Measurements from ENCODE around the gene FAR1.

Gene FAR1

GRCh38 chr11:13672576-13673210 lies 4.2 kb downstream of the FAR1 start:
- peak in 1 of 2 experiments; percentile 7 for DNase-seq

DNA sequence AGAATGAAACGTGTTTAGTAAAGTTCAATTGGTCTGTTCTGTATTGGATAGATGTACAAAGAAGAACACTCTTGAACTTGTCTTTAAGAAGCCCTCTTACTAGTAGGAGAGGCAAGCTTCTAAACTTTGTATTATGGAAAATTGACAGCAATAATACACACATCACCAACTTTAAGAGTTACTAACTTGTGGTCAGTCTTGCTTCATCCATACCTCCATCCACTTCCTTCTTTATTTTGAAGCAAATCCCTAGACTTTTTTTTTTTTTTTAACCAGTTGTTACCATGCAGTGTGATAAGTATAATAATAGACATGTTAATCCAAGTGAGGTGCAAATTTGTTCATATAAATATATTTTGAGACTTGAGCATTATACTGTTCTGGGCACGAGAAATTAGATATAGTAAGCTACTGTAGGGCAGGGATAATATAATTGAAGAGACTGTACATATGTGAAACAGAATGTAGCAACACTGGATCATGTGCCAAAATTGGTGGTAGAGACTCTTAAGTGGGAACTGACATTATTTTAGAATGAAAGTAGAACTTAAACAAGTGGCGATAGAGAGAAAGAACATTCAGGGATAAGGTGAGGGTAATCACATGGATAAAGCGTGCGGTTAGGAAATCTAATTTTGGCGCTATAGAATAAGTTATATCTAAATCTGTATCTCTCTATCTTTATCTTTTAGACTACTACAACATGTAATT lies 6.5 kb downstream of the FAR1 start:
- no peak for DNase-seq

- DNase-seq, result no peak
Observed at GRCh38 chr11:13676576-13676975, 8.1 kb downstream of the FAR1 start.

GRCh38 chr11:13679768-13680167 lies 11.3 kb downstream of the FAR1 start:
- DNase-seq, result no peak

GRCh38 chr11:13680501-13681264 lies 12.2 kb downstream of the FAR1 start:
- DNase-seq, result no peak

GRCh38 chr11:13681446-13681845 lies 13.0 kb downstream of the FAR1 start:
- DNase-seq, result no peak

GRCh38 chr11:13682212-13682611 lies 13.7 kb downstream of the FAR1 start:
- DNase-seq, result no peak

- DNase-seq, result no peak
Observed at GRCh38 chr11:13685461-13686108, 17.1 kb downstream of the FAR1 start.

GRCh38 chr11:13686776-13687175 lies 18.3 kb downstream of the FAR1 start:
- no peak for DNase-seq

DNA sequence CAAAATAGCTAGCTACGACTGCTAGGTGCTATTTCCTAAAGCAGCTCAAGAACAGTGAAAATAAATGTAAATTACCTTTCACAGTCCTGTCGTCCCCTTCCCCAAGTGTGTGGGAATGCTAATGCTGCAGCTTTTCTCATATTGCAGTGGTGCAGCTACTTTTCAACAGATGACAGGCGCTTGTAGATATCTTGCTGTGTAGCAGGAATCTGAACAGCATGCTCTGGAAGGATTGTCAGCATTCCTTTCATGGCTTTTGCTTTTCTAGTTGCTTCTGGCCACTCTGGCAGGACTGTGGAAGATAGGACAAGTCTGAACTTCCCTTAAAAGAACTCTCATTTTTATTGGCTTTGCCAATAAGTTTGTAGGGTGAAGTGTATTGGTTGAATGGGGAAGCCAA lies 18.8 kb downstream of the FAR1 start:
- DNase-seq, result no peak

DNA sequence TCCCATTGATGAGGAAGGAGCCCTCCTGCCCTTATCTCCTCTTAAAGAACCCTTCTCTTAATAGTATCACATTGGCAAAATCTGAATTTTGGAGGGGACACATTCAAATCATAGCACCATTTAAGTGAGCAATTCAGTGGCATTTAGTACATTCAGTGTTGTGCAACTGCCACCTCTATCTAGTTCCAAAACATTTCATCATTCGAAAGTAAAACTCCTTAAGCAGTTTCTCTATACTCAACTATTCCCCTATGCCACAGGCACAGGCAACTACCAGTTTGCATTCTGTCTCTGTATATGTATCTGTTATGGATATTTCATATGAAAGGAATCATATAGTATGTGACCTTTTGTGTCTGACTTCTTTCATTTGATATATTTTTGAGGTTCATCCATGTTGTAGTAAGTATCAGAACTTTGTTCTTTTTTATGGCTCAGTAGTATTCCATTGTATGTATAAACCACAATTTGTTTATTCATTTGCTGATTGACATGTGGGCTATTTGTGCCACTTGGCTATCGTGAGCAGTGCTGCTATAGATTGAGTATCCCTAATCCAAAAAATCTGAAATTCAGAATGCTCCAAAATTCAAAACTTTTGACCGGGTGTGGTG lies 22.9 kb downstream of the FAR1 start:
- DNase-seq, result no peak

DNA sequence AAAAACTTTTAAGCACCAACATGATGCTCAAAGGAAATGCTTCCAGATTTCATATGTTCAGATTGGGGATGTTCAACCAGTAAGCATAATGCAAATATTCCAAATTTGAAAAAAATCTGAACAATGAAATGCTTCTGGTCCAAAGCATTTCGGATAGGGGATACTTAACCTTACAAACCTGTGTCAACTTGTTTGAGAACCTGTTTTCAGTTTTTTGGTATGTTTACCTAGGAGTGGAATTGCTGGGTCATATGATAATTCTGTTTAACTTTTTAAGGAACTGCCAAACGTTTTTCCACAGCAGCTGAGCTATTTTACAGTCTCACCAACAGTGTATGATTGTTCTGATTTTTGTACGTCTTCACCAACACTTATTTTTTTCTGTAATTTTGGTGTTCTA lies 23.7 kb downstream of the FAR1 start:
- DNase-seq, result no peak

GRCh38 chr11:13694115-13694514 lies 25.6 kb downstream of the FAR1 start:
- DNase-seq, result no peak

DNA sequence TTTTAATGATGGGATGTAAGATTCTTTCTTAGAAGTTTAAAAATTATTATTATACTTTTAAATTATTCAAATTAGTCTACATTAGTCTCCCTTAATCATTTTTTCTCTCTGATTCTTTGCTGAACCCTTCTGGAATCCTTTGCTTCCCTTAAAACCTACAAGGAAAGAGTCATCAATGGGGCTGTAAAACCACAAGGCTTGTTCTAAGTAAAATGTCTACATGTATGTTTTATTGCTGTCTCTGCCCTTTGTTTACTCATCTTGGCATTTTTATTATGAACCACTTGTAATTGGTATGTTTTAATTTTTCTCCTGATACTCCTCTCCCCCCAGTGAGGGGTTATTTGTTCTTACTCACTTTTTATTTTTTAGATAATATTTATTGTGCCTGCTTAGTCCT lies 27.4 kb downstream of the FAR1 start:
- DNase-seq, result no peak

- no peak for DNase-seq
Observed at GRCh38 chr11:13697710-13698109, 29.2 kb downstream of the FAR1 start.

DNA sequence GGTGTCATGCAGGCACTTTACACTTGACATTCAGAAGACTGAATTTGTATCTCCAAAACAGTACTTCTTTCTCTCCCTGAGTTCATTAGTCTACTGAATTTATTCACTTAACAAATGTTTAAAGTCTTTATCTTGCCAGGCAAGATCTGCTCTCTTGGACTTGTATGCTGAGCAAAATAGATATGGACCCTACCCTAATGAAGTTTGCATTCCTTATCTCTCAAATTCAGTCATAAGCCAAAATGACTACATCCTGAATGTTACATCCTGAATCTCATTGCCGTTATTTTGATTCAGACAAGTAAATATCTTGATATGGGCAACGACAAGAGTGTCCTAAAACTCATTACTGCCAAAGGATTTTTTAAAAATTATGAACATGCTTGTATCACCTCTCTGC lies 29.7 kb downstream of the FAR1 start:
- DNase-seq, result no peak

DNA sequence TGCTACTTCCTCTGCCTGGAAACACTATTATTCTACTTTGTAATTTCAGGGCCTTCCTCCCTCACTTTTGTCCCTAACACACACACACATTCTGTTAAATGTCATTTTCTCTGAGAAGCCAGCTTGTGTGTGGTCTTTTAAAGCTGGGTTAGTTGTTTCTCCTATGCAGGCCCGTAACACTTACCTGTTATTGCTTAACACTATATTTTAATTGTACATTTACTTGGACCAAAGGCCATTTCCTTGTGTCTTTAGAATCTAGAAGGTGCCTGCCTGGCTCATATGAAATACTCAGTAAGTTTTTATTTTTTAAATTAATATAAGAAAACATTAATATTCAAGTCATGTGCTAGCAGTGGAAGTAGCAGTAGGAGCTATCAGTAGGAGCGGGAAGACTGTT lies 30.6 kb downstream of the FAR1 start:
- no peak for DNase-seq

GRCh38 chr11:13699870-13700269 lies 31.4 kb downstream of the FAR1 start:
- DNase-seq, result no peak

- no peak for DNase-seq
Observed at GRCh38 chr11:13701506-13701905, 33.0 kb downstream of the FAR1 start.

DNA sequence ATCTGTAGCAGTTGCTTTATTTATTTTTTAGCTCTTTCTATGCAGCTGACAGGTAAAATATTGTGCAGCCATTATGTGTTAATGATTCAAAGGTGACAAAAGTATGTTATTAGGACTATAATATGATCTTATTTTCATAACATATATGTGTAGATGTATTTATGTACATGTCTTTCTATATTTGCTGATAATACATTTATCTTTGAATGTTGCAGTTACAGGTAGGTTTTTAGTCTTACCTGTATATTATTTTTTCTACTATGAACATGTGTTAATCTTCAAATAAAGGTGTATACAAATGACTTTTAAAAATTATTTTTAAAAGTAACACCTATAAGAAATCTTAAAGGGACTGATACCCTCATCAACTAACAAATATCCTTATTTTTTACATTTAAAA lies 33.6 kb downstream of the FAR1 start:
- DNase-seq, result no peak

DNA sequence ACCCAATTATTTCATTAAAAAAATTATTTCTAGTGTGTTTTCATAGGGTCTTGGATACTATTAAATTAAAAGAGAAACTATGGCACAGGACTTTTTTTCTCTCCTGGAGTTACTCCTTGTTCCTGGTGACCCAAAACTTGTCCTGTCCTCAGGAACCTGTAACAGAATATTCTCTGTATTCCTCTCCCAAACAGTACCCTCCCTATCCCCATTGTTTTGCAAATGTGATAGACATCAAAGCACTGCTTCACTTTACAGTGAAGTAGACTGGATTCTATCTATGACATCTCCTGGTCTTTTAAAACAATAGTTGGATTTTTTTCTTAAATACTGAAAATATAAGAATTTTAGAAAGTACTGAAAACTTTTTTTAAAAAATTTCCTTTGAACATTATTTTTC lies 37.2 kb downstream of the FAR1 start:
- DNase-seq, result no peak

GRCh38 chr11:13713982-13714381 lies 45.5 kb downstream of the FAR1 start:
- no peak for DNase-seq

DNA sequence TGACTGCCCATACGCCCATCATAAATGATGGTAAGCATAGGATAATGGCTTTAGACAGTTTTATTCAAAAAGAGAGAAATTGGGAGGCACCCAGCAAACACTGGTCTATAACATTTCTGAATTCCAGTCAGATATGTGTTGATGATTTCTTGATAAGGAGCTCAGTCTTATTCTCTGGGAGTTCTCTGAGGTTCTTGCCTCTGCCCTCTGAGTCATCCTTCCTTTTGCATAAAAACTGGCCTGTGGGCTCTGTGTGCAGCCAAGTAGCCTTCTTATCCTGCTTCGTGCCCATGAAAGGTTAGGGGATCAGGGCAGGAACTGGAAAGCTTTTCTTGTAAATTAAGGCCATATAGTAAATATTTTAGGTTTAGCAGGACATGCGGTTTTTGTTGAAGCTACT lies 48.9 kb downstream of the FAR1 start:
- DNase-seq, result no peak

All from NCI-H526 (cell line).